ENCODE measurements around the gene DNMT3A. TPM values are rescaled to one million over a fixed set of nuclear protein-coding genes. Genes with fewer than 3 reads are reported as not detected.

Gene DNMT3A
- total RNA-seq, 1 experiment from 2014 or later, result 215 TPM

GRCh38 chr2:25266399-25266798 is 75.3 kb downstream of the DNMT3A start:
- Histone ChIP-seq H3K23ac (ENCODE audit: insufficient read length, low read depth, low read length) (no peak overlapping the region), H3K56ac (ENCODE audit: insufficient read length, low read depth, low read length) (no peak overlapping the region), H4K8ac (replicated peaks; ENCODE audit: insufficient read length, low read depth, low read length) (no peak overlapping the region), H4K5ac (ENCODE audit: insufficient read length, low read depth, low read length) (no peak overlapping the region), H3K9me3 (ENCODE audit: control insufficient read depth, low read depth, low read length) (no peaks in the 10 kb centered on the region), H2BK120ac (ENCODE audit: low read depth, low read length, poor library complexity, severe bottlenecking) (no peak overlapping the region), H3K27ac (ENCODE audit: insufficient read length, low read depth, low read length) (no peak overlapping the region), H3K18ac (ENCODE audit: insufficient read length, low read depth, low read length) (no peak overlapping the region), H2BK12ac (ENCODE audit: insufficient read length, low read depth, low read length) (no peak overlapping the region), H3K79me1 (ENCODE audit: insufficient read depth, low read depth, low read length, poor library complexity, severe bottlenecking) (no peaks in the 10 kb centered on the region), H3K79me2 (ENCODE audit: insufficient read depth, low read length) (no peaks in the 10 kb centered on the region), H3K4me1 (ENCODE audit: insufficient read depth, low read length) (peaks cover 13% of the 10 kb centered on the region; the same call in 1 of the 2 replicates), H3K14ac (ENCODE audit: insufficient read depth, low read length) (no peak overlapping the region), H2BK15ac (ENCODE audit: low read depth, low read length) (no peak overlapping the region), H3K27me3 (ENCODE audit: insufficient read depth, low read length) (no peaks in the 10 kb centered on the region), H2BK20ac (ENCODE audit: low read depth, low read length, poor library complexity, severe bottlenecking) (no peak overlapping the region), H3K4ac (ENCODE audit: low read depth, low read length) (no peak overlapping the region), H3K23me2 (ENCODE audit: insufficient read length, low read depth, low read length, poor library complexity, severe bottlenecking) (no peaks in the 10 kb centered on the region), H2AFZ (ENCODE audit: low read length) (no peak overlapping the region), H3K4me2 (ENCODE audit: insufficient read depth, insufficient read length, low read length) (no peak overlapping the region), H3K9ac (ENCODE audit: extremely low read depth, insufficient read length, low read length) (no peak overlapping the region), H4K20me1 (ENCODE audit: control insufficient read depth, insufficient read depth, insufficient read length) (no peaks in the 10 kb centered on the region), H3T11ph (ENCODE audit: low read length) (no peak overlapping the region), H2AK5ac (ENCODE audit: insufficient read length, low read length) (no peak overlapping the region), H4K91ac (ENCODE audit: insufficient read length, low read depth, low read length) (no peak overlapping the region), H2BK5ac (ENCODE audit: insufficient read length, low read length) (no peak overlapping the region)
- Mint-ChIP-seq H3K4me1 (peaks cover 43 to 50% of the 10 kb centered on the region in 2 experiments), H3K27me3 (ENCODE audit: low read depth) (no peaks in the 10 kb centered on the region; the same call in 1 of the 2 replicates), H3K4me3 (no peak overlapping the region), H3K9me3 (no peaks in the 10 kb centered on the region), H3K36me3 (ENCODE audit: insufficient read depth in 1 of 3, low read depth in 3 of 3) (peaks cover 0 to 16% (median 0%) of the 10 kb centered on the region in 3 experiments; a peak in 3 of 7 replicates), H3K27ac (no peak overlapping the region)
- no peak for TF ChIP-seq CTCF (conservative IDR thresholded peaks at IDR 0.05)
- DNase-seq, result no peak

All from H9 (cell line).